Sigmoid colon (tissue), 4 donors: Measurements from ENCODE around the gene LSM8.

Experiments used
- CTCF ChIP-seq, 4 experiments: fragments of 450-650 bp in 3 of 4; fragments of 200-600 bp in 1 of 4; IDR thresholded peaks; one replicate each; pipeline ENCODE4 v1.5.1; 2016 to 2019; ENCODE audit warnings: antibody characterized with exemption in 4 of 4, mild to moderate bottlenecking in 3 of 4, moderate library complexity in 2 of 4
- EP300 ChIP-seq, 4 donors: sonication (generic); formaldehyde crosslinking; IDR thresholded peaks; one replicate each; pipeline ENCODE4 v1.6.1; 2017; ENCODE audit warnings: antibody characterized with exemption in 4 of 4

- TF ChIP-seq CTCF (IDR thresholded peaks at IDR 0.05) (no peak), EP300 (IDR thresholded peaks at IDR 0.05) (no peak)
Measured at GRCh38 chr7:118202061-118202460, 18.1 kb downstream of the LSM8 start.
